Keratinocyte (primary cell): ENCODE results near the gene SLCO3A1. TPM values are rescaled to one million over a fixed set of nuclear protein-coding genes. Genes with fewer than 3 reads are reported as not detected.

Source experiments
- DNase-seq: peaks from one replicate; pipeline ENCODE4 v3.0.0-alpha.2; 2011; ENCODE audit warnings: low read depth, missing footprints, low spot score
- FAIRE-seq: peaks from 2 replicates; lab custom pipeline; 2011; peaks lifted over from hg19 to GRCh38; lab: Jason Lieb, UNC
- H2AFZ ChIP-seq: 2 replicates; pipeline ENCODE4 v1.6.0; 2012; ENCODE audit warnings: low read length, control low read depth, inconsistent platforms; ENCODE audit not compliant: control insufficient read depth
- H3K27ac ChIP-seq: 2 replicates; pipeline ENCODE4 v1.5.1; 2011; ENCODE audit warnings: low read length; ENCODE audit not compliant: control insufficient read depth, insufficient read depth
- H3K27me3 ChIP-seq: 3 replicates; pipeline ENCODE4 v1.6.0; 2011; ENCODE audit warnings: low read length; ENCODE audit not compliant: control insufficient read depth, insufficient read depth; ENCODE audit errors: extremely low read depth
- H3K36me3 ChIP-seq, 2 experiments: 2 replicates in 1 of 2; 3 replicates in 1 of 2; pipeline ENCODE4 v1.5.1; 2011; ENCODE audit warnings: low read length in 2 of 2, mild to moderate bottlenecking in 1 of 2; ENCODE audit not compliant: control insufficient read depth in 2 of 2, insufficient read depth in 2 of 2; ENCODE audit errors: extremely low read depth in 1 of 2
- H3K4me1 ChIP-seq: 3 replicates; pipeline ENCODE4 v1.5.1; 2011; ENCODE audit warnings: low read length; ENCODE audit not compliant: control insufficient read depth, insufficient read depth; ENCODE audit errors: extremely low read depth
- H3K4me2 ChIP-seq: 3 replicates; pipeline ENCODE4 v1.6.0; 2011; ENCODE audit warnings: low read depth, low read length; ENCODE audit not compliant: control insufficient read depth, insufficient read depth; ENCODE audit errors: extremely low read depth
- H3K4me3 ChIP-seq, 3 experiments: fragments of 200-600 bp in 1 of 3; sonication (generic) in 1 of 3; 2 replicates in 2 of 3; 3 replicates in 1 of 3; pipeline ENCODE4 v1.5.1; 2011 to 2016; ENCODE audit warnings: low read length in 3 of 3, mild to moderate bottlenecking in 3 of 3, control low read depth in 2 of 3, inconsistent platforms in 1 of 3, low read depth in 1 of 3, mixed read lengths in 1 of 3, mixed run types in 1 of 3, moderate library complexity in 1 of 3; ENCODE audit not compliant: control insufficient read depth in 2 of 3, insufficient read depth in 2 of 3; ENCODE audit errors: extremely low read depth in 1 of 3
- H3K79me2 ChIP-seq: 2 replicates; pipeline ENCODE4 v1.6.0; 2012; ENCODE audit warnings: low read length; ENCODE audit not compliant: control insufficient read depth, insufficient read depth
- H3K9ac ChIP-seq: 3 replicates; pipeline ENCODE4 v1.6.0; 2011; ENCODE audit warnings: low read length; ENCODE audit not compliant: control insufficient read depth, insufficient read depth; ENCODE audit errors: extremely low read depth
- H3K9me1 ChIP-seq: 3 replicates; pipeline ENCODE4 v1.6.0; 2011; ENCODE audit warnings: low read length; ENCODE audit not compliant: control insufficient read depth, insufficient read depth; ENCODE audit errors: extremely low read depth
- H3K9me3 ChIP-seq: 2 replicates; pipeline ENCODE4 v1.5.1; 2012; ENCODE audit warnings: low read depth, low read length; ENCODE audit not compliant: control insufficient read depth
- H4K20me1 ChIP-seq: 3 replicates; pipeline ENCODE4 v1.6.0; 2011; ENCODE audit warnings: low read length; ENCODE audit not compliant: control insufficient read depth, insufficient read depth; ENCODE audit errors: extremely low read depth
- EZH2 ChIP-seq: IDR thresholded peaks from one replicate; pipeline ENCODE4 v1.6.1; 2012; ENCODE audit warnings: inconsistent platforms, mild to moderate bottlenecking, low read length, moderate library complexity
- dilution Hi-C: fragments of 300-500 bp; cut with MboI; formaldehyde crosslinking; loops from one replicate; pipeline ENCODE4 v1.7.0; 2020; ENCODE audit warnings: low sequenced_read_pairs; ENCODE audit not compliant: extremely low pct_ligation_motif_present
- polyA plus RNA-seq, 5 experiments: library from polyadenylated mRNA; depleted of rRNA in 3 of 5; stranded (reverse) in 3 of 5; stranded (forward) in 1 of 5; unstranded in 1 of 5; fragments of >200 nt; gene quantifications; 1 replicate in 1 of 5; 2 replicates in 3 of 5; 3 replicates in 1 of 5; pipeline versions ENCODE4 v1.2.1 to v1.2.3, GENCODE V29; 2011 to 2012; ENCODE audit warnings: missing spikeins in 2 of 5, low read depth in 1 of 5, low replicate concordance in 1 of 5
- TF ChIP-seq, protein P1 (sequence below), 3 experiments: IDR thresholded peaks in 1 of 3; conservative IDR thresholded peaks in 1 of 3; optimal IDR thresholded peaks in 1 of 3; 2 replicates in 2 of 3; 3 replicates in 1 of 3; pipeline versions ENCODE3 to v1.5.1; 2011; ENCODE audit warnings: low read length in 3 of 3, mild to moderate bottlenecking in 3 of 3, moderate library complexity in 2 of 3, control low read depth in 1 of 3, inconsistent platforms in 1 of 3; ENCODE audit not compliant: insufficient read depth in 2 of 3; ENCODE audit errors: extremely low read depth in 1 of 3

The SLCO3A1 gene
- polyA plus RNA-seq, 1 donor (not counting 4 experiments of a cell fraction or from before 2014, with no cell fraction given): 21.3 TPM

DNA sequence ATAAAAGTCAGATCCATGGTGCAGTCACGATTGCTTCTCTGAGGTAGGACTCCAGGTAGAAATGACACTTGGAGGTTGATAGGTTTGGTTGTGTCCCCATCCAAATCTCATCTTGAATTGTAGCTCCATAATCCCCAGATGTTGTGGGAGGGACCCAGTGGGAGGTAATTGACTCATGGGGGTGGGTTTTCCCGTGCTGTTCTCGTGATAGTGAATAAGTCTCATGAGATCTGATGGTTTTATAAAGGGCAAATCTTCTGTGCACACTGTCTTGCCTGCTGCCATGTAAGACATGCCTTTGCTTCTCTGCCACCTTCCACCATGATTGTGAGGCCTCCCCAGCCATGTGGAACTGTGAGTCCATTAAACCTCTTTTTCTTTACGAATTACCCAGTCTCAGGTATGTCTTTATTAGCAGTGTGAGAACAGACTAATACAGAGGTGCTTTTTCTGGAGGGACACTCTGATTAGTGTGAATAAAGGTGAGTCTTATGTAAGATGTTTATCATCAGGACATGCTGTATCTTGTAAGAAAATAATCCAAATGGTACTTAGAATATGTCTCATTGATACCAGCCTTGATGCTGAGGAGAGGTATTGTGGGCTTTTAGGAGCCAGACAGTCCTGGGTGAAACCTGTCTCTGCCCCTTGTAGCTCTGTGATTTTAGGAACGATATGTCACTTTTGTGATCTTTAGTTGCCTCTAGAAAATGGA, 43.0 kb downstream of the SLCO3A1 start:
- Histone ChIP-seq H3K4me3 (no peak overlapping the region), H3K79me2 (peaks cover 44% of the 10 kb centered on the region), H3K9me3 (no peaks in the 10 kb centered on the region), H3K27me3 (no peaks in the 10 kb centered on the region), H3K4me2 (peak overlapping the region; percentile 27), H4K20me1 (no peaks in the 10 kb centered on the region), H3K9ac (peak overlapping the region; percentile 24), H3K27ac (peak overlapping the region; percentile 96), H3K4me1 (peaks cover 33% of the 10 kb centered on the region), H2AFZ (no peak overlapping the region), H3K36me3 (no peaks in the 10 kb centered on the region), H3K9me1 (no peaks in the 10 kb centered on the region)
- FAIRE-seq: peak; percentile 84
- DNase-seq: no peak
- TF ChIP-seq EZH2: no peak
- TF ChIP-seq, protein P1, sequence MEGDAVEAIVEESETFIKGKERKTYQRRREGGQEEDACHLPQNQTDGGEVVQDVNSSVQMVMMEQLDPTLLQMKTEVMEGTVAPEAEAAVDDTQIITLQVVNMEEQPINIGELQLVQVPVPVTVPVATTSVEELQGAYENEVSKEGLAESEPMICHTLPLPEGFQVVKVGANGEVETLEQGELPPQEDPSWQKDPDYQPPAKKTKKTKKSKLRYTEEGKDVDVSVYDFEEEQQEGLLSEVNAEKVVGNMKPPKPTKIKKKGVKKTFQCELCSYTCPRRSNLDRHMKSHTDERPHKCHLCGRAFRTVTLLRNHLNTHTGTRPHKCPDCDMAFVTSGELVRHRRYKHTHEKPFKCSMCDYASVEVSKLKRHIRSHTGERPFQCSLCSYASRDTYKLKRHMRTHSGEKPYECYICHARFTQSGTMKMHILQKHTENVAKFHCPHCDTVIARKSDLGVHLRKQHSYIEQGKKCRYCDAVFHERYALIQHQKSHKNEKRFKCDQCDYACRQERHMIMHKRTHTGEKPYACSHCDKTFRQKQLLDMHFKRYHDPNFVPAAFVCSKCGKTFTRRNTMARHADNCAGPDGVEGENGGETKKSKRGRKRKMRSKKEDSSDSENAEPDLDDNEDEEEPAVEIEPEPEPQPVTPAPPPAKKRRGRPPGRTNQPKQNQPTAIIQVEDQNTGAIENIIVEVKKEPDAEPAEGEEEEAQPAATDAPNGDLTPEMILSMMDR (optimal IDR thresholded peaks at IDR 0.05 in 1 of 3, IDR thresholded peaks at IDR 0.05 in 1 of 3, conservative IDR thresholded peaks at IDR 0.05 in 1 of 3; ENCODE audit: extremely low read depth in 1 of 3, insufficient read depth in 2 of 3, low read length in 3 of 3): no peak
- dilution Hi-C loops: no loop called here

DNA sequence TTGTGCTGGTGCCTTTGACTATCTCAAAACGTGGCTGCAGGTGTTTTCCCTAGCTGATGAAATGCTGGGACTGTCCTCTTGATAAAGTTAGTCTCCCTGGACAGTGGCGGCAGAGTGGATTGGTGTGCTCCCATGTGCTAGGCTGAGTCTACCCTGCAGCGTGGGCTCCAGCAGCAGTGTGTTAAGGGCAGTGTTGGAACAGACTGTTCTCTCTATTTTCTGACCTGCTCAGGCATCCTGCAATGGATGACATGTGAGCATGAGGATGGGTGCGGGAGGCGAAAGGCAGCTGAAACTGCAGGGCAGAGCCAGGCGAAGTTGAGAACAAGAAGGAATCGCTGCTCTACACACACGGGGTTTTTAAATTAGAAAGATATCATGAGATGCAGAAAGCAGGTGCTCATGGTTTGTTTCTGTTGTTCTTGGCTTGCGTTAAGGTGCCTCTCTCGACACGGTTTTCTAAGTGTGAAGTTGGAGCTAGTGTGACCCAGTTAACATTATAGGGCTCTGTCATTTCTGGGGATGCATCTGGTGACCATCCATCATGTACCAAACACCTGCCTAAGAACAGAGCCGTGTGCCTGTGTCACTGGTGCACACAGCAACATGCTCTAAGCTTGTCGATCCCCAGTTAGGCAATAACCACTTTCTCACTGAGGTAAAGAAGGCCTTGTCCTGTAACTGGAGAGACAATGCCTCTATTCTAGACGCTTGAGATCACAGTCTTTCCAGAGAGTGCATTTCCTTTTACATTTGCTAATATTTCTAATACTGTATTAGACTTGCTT, 44.3 kb downstream of the SLCO3A1 start:
- peaks cover 32% of the 10 kb centered on the region for H3K4me1 ChIP-seq
- H3K9ac ChIP-seq: no peak overlapping the region
- peak overlapping the region; percentile 96 for H3K27ac ChIP-seq
- DNase-seq: no peak
- H3K27me3 ChIP-seq: no peaks in the 10 kb centered on the region
- FAIRE-seq: no peak
- no peaks in the 10 kb centered on the region for H3K36me3 ChIP-seq
- no peak overlapping the region for H3K4me3 ChIP-seq
- H3K9me1 ChIP-seq: no peaks in the 10 kb centered on the region
- dilution Hi-C loops: no loop called here
- no peaks in the 10 kb centered on the region for H4K20me1 ChIP-seq
- TF ChIP-seq EZH2: no peak
- TF ChIP-seq, protein P1 (optimal IDR thresholded peaks at IDR 0.05 in 1 of 3, IDR thresholded peaks at IDR 0.05 in 1 of 3, conservative IDR thresholded peaks at IDR 0.05 in 1 of 3; ENCODE audit: extremely low read depth in 1 of 3, insufficient read depth in 2 of 3, low read length in 3 of 3): no peak
- H3K4me2 ChIP-seq: no peak overlapping the region
- no peak overlapping the region for H2AFZ ChIP-seq
- H3K9me3 ChIP-seq: no peaks in the 10 kb centered on the region
- H3K79me2 ChIP-seq: peaks cover 42% of the 10 kb centered on the region
